ENCODE measurements around the gene FHL5. TPM values are rescaled to one million over a fixed set of nuclear protein-coding genes. Genes with fewer than 3 reads are reported as not detected.

The FHL5 gene
- total RNA-seq, 1 experiment from 2014 or later, result not detected

DNA sequence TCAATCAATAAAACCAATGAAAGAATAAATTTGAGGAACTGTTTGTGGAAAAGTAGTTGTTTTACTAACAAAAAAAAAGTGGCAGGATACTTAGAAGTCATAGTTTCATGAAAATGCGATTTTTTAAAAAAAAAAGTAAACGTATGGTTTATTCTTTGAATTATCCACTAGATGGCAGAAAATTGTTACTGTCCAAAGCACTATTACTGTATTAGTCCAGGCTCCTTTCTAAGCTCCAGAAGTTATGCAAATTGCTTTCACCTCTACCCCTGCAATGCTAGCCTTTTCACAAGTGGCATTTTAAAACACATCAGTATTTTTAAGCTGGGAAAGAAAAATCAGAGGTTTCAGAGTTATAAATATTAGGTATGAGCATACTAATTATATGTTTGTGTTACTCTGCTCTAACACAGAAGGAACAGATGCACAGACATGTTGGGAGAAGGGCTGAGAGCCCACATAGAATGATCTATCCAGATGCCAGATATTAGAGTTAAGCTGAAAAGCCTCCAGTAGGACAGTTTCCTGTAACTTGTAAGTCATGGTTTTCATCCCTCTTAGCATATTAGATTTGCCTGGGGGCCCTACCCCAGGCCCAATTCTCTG lies 63.9 kb downstream of the FHL5 start:
- no peak overlapping the region for H4K91ac ChIP-seq (ENCODE audit: insufficient read length, low read depth, low read length)
- no CpG with 5 or more reads among the region's 2 CpGs for WGBS (ENCODE audit: extremely low coverage, insufficient read length, low lambda C conversion rate)
- Mint-ChIP-seq H3K27ac (no peak overlapping the region), H3K27me3 (ENCODE audit: low read depth) (no peaks in the 10 kb centered on the region), H3K4me1 (no peaks in the 10 kb centered on the region), H3K4me3 (no peak overlapping the region), H3K9me3 (no peaks in the 10 kb centered on the region), H3K36me3 (ENCODE audit: insufficient read depth in 1 of 3, low read depth in 3 of 3) (no peaks in the 10 kb centered on the region)
- H2AK5ac ChIP-seq (ENCODE audit: insufficient read length, low read length), result no peak overlapping the region
- no peak for DNase-seq
- H3K14ac ChIP-seq (ENCODE audit: insufficient read depth, low read length), result no peak overlapping the region
- no peaks in the 10 kb centered on the region for H3K9me3 ChIP-seq (ENCODE audit: control insufficient read depth, low read depth, low read length)
- H2BK120ac ChIP-seq (ENCODE audit: low read depth, low read length, poor library complexity, severe bottlenecking), result no peak overlapping the region
- no peak overlapping the region for H2BK12ac ChIP-seq (ENCODE audit: insufficient read length, low read depth, low read length)
- no peaks in the 10 kb centered on the region for H3K79me1 ChIP-seq (ENCODE audit: insufficient read depth, low read depth, low read length, poor library complexity, severe bottlenecking)
- no peaks in the 10 kb centered on the region for H4K20me1 ChIP-seq (ENCODE audit: control insufficient read depth, insufficient read depth, insufficient read length)
- no peak overlapping the region for H3T11ph ChIP-seq (ENCODE audit: low read length)
- H3K4ac ChIP-seq (ENCODE audit: low read depth, low read length), result no peak overlapping the region
- no peak overlapping the region for H3K23ac ChIP-seq (ENCODE audit: insufficient read length, low read depth, low read length)
- H3K27me3 ChIP-seq (ENCODE audit: insufficient read depth, low read length), result no peaks in the 10 kb centered on the region
- TF ChIP-seq, protein P1, sequence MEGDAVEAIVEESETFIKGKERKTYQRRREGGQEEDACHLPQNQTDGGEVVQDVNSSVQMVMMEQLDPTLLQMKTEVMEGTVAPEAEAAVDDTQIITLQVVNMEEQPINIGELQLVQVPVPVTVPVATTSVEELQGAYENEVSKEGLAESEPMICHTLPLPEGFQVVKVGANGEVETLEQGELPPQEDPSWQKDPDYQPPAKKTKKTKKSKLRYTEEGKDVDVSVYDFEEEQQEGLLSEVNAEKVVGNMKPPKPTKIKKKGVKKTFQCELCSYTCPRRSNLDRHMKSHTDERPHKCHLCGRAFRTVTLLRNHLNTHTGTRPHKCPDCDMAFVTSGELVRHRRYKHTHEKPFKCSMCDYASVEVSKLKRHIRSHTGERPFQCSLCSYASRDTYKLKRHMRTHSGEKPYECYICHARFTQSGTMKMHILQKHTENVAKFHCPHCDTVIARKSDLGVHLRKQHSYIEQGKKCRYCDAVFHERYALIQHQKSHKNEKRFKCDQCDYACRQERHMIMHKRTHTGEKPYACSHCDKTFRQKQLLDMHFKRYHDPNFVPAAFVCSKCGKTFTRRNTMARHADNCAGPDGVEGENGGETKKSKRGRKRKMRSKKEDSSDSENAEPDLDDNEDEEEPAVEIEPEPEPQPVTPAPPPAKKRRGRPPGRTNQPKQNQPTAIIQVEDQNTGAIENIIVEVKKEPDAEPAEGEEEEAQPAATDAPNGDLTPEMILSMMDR (conservative IDR thresholded peaks at IDR 0.05), result peak; percentile 58
- H3K4me1 ChIP-seq (ENCODE audit: insufficient read depth, low read length), result no peaks in the 10 kb centered on the region
- no peak overlapping the region for H2BK5ac ChIP-seq (ENCODE audit: insufficient read length, low read length)
- H4K8ac ChIP-seq (replicated peaks; ENCODE audit: insufficient read length, low read depth, low read length), result no peak overlapping the region
- H3K9ac ChIP-seq (ENCODE audit: extremely low read depth, insufficient read length, low read length), result no peak overlapping the region
- no peaks in the 10 kb centered on the region for H3K23me2 ChIP-seq (ENCODE audit: insufficient read length, low read depth, low read length, poor library complexity, severe bottlenecking)
- no peaks in the 10 kb centered on the region for H3K79me2 ChIP-seq (ENCODE audit: insufficient read depth, low read length)
- H2AFZ ChIP-seq (ENCODE audit: low read length), result no peak overlapping the region
- H3K4me2 ChIP-seq (ENCODE audit: insufficient read depth, insufficient read length, low read length), result no peak overlapping the region
- no peak overlapping the region for H3K27ac ChIP-seq (ENCODE audit: insufficient read length, low read depth, low read length)
- no peak overlapping the region for H3K56ac ChIP-seq (ENCODE audit: insufficient read length, low read depth, low read length)
- no peak overlapping the region for H2BK20ac ChIP-seq (ENCODE audit: low read depth, low read length, poor library complexity, severe bottlenecking)
- H2BK15ac ChIP-seq (ENCODE audit: low read depth, low read length), result no peak overlapping the region
- no peak overlapping the region for H4K5ac ChIP-seq (ENCODE audit: insufficient read length, low read depth, low read length)
- H3K18ac ChIP-seq (ENCODE audit: insufficient read length, low read depth, low read length), result no peak overlapping the region

Measured in H9 (cell line).